Esophagus squamous epithelium (tissue), 5 donors: Measurements from ENCODE around the gene NPAS1. TPM values are rescaled to one million over a fixed set of nuclear protein-coding genes. Genes with fewer than 3 reads are reported as not detected.
A peak's percentile ranks its signal among the peaks of the same experiment; 100 is the strongest.

Source experiments
- DNase-seq: peaks from one replicate; lab custom pipeline; 2025; lab: John Stamatoyannopoulos, UW
- H3K27ac ChIP-seq, 4 donors: fragments of 200-600 bp; sonication (generic); one replicate each; pipeline ENCODE4 v1.5.1; 2016 to 2019; ENCODE audit warnings: mild to moderate bottlenecking in 1 of 4
- H3K27me3 ChIP-seq, 4 donors: fragments of 200-600 bp; sonication (generic); 1 replicate in 3 of 4; 2 replicates in 1 of 4; pipeline versions ENCODE4 v1.5.1 to v1.6.0; 2017 to 2021; ENCODE audit warnings: antibody characterized with exemption in 1 of 4
- H3K36me3 ChIP-seq, 3 donors: fragments of 200-600 bp; sonication (generic); one replicate each; pipeline ENCODE4 v1.5.1; 2016 to 2019
- H3K4me1 ChIP-seq, 3 donors: fragments of 200-600 bp; sonication (generic); one replicate each; pipeline ENCODE4 v1.5.1; 2017 to 2019
- H3K4me3 ChIP-seq, 4 donors: fragments of 200-600 bp; sonication (generic); 1 replicate in 3 of 4; 2 replicates in 1 of 4; pipeline ENCODE4 v1.5.1; 2016 to 2019; ENCODE audit warnings: mild to moderate bottlenecking in 2 of 4, moderate library complexity in 1 of 4
- H3K9me3 ChIP-seq, 3 donors: fragments of 200-600 bp; sonication (generic); one replicate each; pipeline ENCODE4 v1.5.1; 2016 to 2019
- POLR2A ChIP-seq, 4 donors: fragments of 450-650 bp; IDR thresholded peaks; one replicate each; pipeline ENCODE4 v1.6.1; 2017; ENCODE audit warnings: antibody characterized with exemption in 4 of 4, mild to moderate bottlenecking in 4 of 4, moderate library complexity in 3 of 4
- WGBS, 2 donors: methylation state at CpG; one replicate each; pipeline ENCODE4 v1.1.5; 2018; 5-methylcytosine and 5-hydroxymethylcytosine counted together
- intact Hi-C: fragments of 100-400 bp; cut with DNase I; formaldehyde crosslinking; loops from one replicate; pipeline ENCODE4 v1.15.0; 2022
- total RNA-seq, 4 donors: library from RNA; depleted of rRNA; stranded (reverse); fragments of >200 nt; gene quantifications; one replicate each; pipeline ENCODE4 v1.1.0, GENCODE V29; 2016
- TF ChIP-seq, protein P1 (sequence below), 6 experiments: fragments of 450-650 bp in 4 of 6; fragments of 200-600 bp in 2 of 6; sonication (generic) in 2 of 6; IDR thresholded peaks; one replicate each; pipeline ENCODE4 v1.5.1; 2016 to 2019; ENCODE audit warnings: antibody characterized with exemption in 6 of 6, mild to moderate bottlenecking in 4 of 6, moderate library complexity in 4 of 6
- donor health status: DM: yes; HTN: yes; CAD: no.

NPAS1 gene
- total RNA-seq, 4 donors from 2014 or later: 0.18 to 4.3 (median 1.1) TPM; not detected in 1

DNA sequence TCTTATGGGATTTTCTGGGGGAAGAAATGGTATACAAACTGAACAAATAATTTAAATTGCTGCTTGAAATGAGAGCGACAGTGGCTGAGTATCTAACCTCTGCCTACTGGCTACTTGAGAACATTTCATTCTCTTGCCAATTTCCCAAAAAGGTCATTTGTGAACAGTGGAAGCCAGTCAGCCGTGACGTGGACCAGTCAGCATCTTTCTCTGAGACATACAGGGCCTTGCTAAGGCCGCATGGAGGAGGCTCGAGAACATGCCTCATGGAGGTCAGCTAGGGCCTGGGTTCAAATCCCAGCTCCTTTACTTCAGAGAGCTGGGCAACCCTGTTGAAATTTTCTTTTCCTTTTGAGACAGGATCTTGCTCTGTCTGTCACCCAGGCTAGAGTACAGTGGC, 73.6 kb downstream of the NPAS1 start:
- Histone ChIP-seq H3K36me3 (peaks cover 20 to 63% (median 23%) of the 10 kb centered on the region in 3 donors), H3K4me3 (no peak overlapping the region), H3K4me1 (peaks cover 31 to 55% (median 35%) of the 10 kb centered on the region in 3 donors), H3K27ac (peak overlapping the region; percentile 88 to 94 (median 90)), H3K27me3 (no peaks in the 10 kb centered on the region), H3K9me3 (no peaks in the 10 kb centered on the region)
- intact Hi-C loops: no loop called here
- WGBS, 2 donors: 76 to 83% methylated on average over 5 of the region's 5 CpGs
- no peak for DNase-seq
- TF ChIP-seq, protein P1, sequence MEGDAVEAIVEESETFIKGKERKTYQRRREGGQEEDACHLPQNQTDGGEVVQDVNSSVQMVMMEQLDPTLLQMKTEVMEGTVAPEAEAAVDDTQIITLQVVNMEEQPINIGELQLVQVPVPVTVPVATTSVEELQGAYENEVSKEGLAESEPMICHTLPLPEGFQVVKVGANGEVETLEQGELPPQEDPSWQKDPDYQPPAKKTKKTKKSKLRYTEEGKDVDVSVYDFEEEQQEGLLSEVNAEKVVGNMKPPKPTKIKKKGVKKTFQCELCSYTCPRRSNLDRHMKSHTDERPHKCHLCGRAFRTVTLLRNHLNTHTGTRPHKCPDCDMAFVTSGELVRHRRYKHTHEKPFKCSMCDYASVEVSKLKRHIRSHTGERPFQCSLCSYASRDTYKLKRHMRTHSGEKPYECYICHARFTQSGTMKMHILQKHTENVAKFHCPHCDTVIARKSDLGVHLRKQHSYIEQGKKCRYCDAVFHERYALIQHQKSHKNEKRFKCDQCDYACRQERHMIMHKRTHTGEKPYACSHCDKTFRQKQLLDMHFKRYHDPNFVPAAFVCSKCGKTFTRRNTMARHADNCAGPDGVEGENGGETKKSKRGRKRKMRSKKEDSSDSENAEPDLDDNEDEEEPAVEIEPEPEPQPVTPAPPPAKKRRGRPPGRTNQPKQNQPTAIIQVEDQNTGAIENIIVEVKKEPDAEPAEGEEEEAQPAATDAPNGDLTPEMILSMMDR (IDR thresholded peaks at IDR 0.05): no peak
- no peak for TF ChIP-seq POLR2A (IDR thresholded peaks at IDR 0.05)

DNA sequence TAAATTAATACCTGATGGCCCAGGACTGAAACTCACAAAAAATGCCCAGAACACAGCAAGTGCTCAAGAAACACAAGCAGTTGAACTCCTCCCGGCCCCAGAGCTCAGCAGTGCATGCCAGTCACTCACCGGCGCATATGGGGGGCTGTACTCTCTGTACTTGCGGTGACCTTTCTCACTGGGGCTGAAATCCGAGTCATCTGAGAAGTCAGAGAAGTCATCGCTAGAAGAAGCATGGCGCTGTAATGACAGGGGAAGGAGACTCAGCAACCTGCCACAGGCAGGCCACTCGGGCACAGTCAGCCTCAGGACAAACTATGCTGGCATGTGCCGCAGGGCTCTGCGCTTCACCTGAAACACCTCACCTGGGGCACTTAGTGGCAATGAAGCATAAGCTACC, 74.2 kb downstream of the NPAS1 start:
- peaks cover 14 to 57% (median 17%) of the 10 kb centered on the region in 3 donors for H3K36me3 ChIP-seq
- no peak overlapping the region for H3K4me3 ChIP-seq
- H3K27me3 ChIP-seq: no peaks in the 10 kb centered on the region
- DNase-seq: no peak
- peaks cover 31 to 61% (median 41%) of the 10 kb centered on the region in 3 donors for H3K4me1 ChIP-seq
- WGBS, 2 donors: 69 to 76% methylated on average over 6 to 8 of the region's 10 CpGs
- no peaks in the 10 kb centered on the region for H3K9me3 ChIP-seq
- peak overlapping the region; percentile 88 to 94 (median 90) for H3K27ac ChIP-seq
- no peak for TF ChIP-seq POLR2A (IDR thresholded peaks at IDR 0.05)
- TF ChIP-seq, protein P1 (IDR thresholded peaks at IDR 0.05): no peak
- intact Hi-C loops: no loop called here

DNA sequence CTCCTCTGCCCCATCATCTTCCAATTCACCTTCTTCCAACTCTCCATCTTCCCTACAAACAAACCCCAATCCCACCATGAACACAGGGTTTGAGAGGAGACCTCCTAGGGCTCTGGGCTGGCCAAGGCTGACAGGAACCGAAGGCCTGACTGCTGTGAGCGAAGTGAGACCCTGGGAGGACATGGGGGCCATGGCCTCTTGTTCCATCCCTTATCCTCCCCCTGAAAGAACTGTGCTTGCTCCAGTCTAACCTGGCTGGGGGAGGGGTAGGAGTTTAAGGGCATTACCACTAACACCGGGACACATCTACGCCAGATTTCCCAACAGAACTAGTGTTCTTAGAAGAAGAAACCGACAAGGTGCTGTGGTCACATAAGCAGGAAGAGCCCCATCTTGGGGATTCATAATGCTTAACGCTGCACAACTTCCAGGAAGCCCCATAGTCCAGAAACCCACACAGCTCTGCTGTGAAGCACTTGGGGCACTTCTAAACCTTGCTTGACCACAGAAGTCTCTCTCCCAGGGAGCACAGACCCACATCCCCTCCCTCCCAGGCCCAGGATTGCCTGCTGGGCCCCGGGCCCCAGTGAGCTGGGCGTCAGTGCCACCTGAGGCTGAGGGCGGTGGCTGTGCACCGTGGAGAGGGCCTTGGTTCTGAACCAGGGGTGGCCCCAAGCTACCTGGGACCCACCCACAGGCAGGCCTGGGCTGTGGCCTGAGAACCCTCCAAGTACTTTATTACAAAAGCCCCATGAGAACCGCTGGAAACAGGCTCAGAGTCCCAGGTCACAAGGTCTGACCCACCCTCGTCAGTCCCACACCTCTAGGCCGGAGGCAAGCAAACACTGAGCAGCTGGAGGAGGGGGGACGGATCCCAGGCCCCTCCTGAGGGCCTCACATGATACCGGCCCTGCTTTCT, 75.2 kb downstream of the NPAS1 start:
- TF ChIP-seq, protein P1 (IDR thresholded peaks at IDR 0.05): no peak
- no peak for TF ChIP-seq POLR2A (IDR thresholded peaks at IDR 0.05)
- intact Hi-C loops: no loop called here
- H3K4me3 ChIP-seq: peak overlapping the region in 3 of 4 donors; percentile 3 to 11 (median 5)
- 64 to 76% methylated on average over 4 to 10 of the region's 15 CpGs for WGBS, 2 donors
- peaks cover 31 to 70% (median 44%) of the 10 kb centered on the region in 3 donors for H3K4me1 ChIP-seq
- peak overlapping the region; percentile 88 to 94 (median 90) for H3K27ac ChIP-seq
- H3K27me3 ChIP-seq: no peaks in the 10 kb centered on the region
- H3K36me3 ChIP-seq: peaks cover 5 to 47% (median 13%) of the 10 kb centered on the region in 3 donors
- DNase-seq: no peak
- no peaks in the 10 kb centered on the region for H3K9me3 ChIP-seq

Other genes with a start within 250 kb of the NPAS1 start
- gene SLC1A5, start 231.2 kb upstream of the NPAS1 start, total RNA-seq: 100 to 1,000 TPM in 3 of 4 donors, 10 to 100 TPM in 1; 97.3 to 156 (median 114) TPM
- gene AP2S1, start 169.0 kb upstream of the NPAS1 start, total RNA-seq: 100 to 1,000 TPM in 3 of 4 donors, 10 to 100 TPM in 1; 83.0 to 230 (median 133) TPM
- gene ARHGAP35, start 158.8 kb upstream of the NPAS1 start, total RNA-seq: 10 to 100 TPM; 28.6 to 41.6 (median 32.1) TPM
- gene TMEM160, start 28.8 kb downstream of the NPAS1 start, total RNA-seq: 10 to 100 TPM; 24.8 to 51.4 (median 38.6) TPM
- gene ZC3H4, start 93.9 kb downstream of the NPAS1 start, total RNA-seq: 10 to 100 TPM; 16.4 to 26.2 (median 20.1) TPM
- gene SAE1, start 111.0 kb downstream of the NPAS1 start, total RNA-seq: 10 to 100 TPM; 31.8 to 73.5 (median 62.1) TPM
- 1 to 10 TPM in 3 of 4 donors, under 1 TPM in 1; 0.48 to 3.2 (median 2.6) TPM for gene BBC3, start 211.4 kb downstream of the NPAS1 start, total RNA-seq
- 10 to 100 TPM in 2 of 4 donors, 1 to 10 TPM in 2; 6.6 to 16.8 (median 10.5) TPM for gene CCDC9, start 236.7 kb downstream of the NPAS1 start, total RNA-seq